ENCODE measurements around the gene LONRF3. TPM values are rescaled to one million over a fixed set of nuclear protein-coding genes. Genes with fewer than 3 reads are reported as not detected.

LONRF3 gene
- total and polyA plus RNA-seq, 2 of the 13 experiments (the other 11 are each of a cell fraction or from before 2014, with no cell fraction given): 4.8 to 11.6 TPM

- TF ChIP-seq, protein P1, sequence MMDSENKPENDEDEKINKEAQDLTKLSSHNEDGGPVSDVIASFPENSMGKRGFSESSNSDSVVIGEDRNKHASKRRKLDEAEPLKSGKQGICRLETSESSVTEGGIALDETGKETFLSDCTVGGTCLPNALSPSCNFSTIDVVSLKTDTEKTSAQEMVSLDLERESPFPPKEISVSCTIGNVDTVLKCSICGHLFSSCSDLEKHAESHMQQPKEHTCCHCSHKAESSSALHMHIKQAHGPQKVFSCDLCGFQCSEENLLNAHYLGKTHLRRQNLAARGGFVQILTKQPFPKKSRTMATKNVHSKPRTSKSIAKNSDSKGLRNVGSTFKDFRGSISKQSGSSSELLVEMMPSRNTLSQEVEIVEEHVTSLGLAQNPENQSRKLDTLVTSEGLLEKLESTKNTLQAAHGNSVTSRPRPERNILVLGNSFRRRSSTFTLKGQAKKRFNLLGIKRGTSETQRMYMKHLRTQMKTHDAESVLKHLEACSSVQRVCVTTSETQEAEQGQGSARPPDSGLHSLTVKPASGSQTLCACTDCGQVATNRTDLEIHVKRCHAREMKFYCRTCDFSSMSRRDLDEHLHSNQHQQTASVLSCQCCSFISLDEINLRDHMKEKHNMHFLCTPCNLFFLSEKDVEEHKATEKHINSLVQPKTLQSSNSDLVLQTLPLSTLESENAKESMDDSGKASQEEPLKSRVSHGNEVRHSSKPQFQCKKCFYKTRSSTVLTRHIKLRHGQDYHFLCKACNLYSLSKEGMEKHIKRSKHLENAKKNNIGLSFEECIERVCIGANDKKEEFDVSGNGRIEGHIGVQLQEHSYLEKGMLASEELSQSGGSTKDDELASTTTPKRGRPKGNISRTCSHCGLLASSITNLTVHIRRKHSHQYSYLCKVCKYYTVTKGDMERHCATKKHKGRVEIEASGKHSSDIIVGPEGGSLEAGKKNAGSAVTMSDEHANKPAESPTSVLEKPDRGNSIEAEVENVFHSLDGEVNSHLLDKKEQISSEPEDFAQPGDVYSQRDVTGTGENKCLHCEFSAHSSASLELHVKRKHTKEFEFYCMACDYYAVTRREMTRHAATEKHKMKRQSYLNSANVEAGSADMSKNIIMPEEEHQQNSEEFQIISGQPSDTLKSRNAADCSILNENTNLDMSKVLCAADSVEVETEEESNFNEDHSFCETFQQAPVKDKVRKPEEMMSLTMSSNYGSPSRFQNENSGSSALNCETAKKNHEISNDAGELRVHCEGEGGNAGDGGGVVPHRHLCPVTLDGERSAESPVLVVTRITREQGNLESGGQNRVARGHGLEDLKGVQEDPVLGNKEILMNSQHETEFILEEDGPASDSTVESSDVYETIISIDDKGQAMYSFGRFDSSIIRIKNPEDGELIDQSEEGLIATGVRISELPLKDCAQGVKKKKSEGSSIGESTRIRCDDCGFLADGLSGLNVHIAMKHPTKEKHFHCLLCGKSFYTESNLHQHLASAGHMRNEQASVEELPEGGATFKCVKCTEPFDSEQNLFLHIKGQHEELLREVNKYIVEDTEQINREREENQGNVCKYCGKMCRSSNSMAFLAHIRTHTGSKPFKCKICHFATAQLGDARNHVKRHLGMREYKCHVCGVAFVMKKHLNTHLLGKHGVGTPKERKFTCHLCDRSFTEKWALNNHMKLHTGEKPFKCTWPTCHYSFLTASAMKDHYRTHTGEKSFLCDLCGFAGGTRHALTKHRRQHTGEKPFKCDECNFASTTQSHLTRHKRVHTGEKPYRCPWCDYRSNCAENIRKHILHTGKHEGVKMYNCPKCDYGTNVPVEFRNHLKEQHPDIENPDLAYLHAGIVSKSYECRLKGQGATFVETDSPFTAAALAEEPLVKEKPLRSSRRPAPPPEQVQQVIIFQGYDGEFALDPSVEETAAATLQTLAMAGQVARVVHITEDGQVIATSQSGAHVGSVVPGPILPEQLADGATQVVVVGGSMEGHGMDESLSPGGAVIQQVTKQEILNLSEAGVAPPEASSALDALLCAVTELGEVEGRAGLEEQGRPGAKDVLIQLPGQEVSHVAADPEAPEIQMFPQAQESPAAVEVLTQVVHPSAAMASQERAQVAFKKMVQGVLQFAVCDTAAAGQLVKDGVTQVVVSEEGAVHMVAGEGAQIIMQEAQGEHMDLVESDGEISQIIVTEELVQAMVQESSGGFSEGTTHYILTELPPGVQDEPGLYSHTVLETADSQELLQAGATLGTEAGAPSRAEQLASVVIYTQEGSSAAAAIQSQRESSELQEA (CRISPR knock-in tag; IDR thresholded peaks at IDR 0.05; ENCODE audit: not compliant biosample characterization): no peak
- no peak for TF ChIP-seq SRY (CRISPR knock-in tag; IDR thresholded peaks at IDR 0.05)
- no peak for TF ChIP-seq ZNF33A (CRISPR knock-in tag; IDR thresholded peaks at IDR 0.05; ENCODE audit: borderline replicate concordance)
- no peak for TF ChIP-seq ZSCAN21 (CRISPR knock-in tag; IDR thresholded peaks at IDR 0.05; ENCODE audit: borderline replicate concordance)
- no peak for TF ChIP-seq ZNF124 (CRISPR knock-in tag; IDR thresholded peaks at IDR 0.05)
- TF ChIP-seq, protein P2, sequence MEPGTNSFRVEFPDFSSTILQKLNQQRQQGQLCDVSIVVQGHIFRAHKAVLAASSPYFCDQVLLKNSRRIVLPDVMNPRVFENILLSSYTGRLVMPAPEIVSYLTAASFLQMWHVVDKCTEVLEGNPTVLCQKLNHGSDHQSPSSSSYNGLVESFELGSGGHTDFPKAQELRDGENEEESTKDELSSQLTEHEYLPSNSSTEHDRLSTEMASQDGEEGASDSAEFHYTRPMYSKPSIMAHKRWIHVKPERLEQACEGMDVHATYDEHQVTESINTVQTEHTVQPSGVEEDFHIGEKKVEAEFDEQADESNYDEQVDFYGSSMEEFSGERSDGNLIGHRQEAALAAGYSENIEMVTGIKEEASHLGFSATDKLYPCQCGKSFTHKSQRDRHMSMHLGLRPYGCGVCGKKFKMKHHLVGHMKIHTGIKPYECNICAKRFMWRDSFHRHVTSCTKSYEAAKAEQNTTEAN (CRISPR knock-in tag; conservative IDR thresholded peaks at IDR 0.05): no peak
- TF ChIP-seq ATM (IDR thresholded peaks at IDR 0.05; ENCODE audit: borderline replicate concordance): no peak
- TF ChIP-seq, protein P3, sequence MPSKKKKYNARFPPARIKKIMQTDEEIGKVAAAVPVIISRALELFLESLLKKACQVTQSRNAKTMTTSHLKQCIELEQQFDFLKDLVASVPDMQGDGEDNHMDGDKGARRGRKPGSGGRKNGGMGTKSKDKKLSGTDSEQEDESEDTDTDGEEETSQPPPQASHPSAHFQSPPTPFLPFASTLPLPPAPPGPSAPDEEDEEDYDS (CRISPR knock-in tag; IDR thresholded peaks at IDR 0.05): no peak
- no peak for TF ChIP-seq ZNF263 (CRISPR knock-in tag; IDR thresholded peaks at IDR 0.05)
- TF ChIP-seq NPAS2 (CRISPR knock-in tag; IDR thresholded peaks at IDR 0.05; ENCODE audit: borderline replicate concordance): no peak
Measured at GRCh38 chrX:118935352-118935751, 39.1 kb upstream of the LONRF3 start (continued).

All from HepG2 (cell line).